Neutrophil (primary cell): ENCODE measurements around the gene RNF123.
A peak's percentile ranks its signal among the peaks of the same experiment; 100 is the strongest.

ENCODE experiments used
- H3K27ac ChIP-seq: fragments of 200-600 bp; sonication (generic); 2 replicates; pipeline ENCODE4 v1.5.1; 2016; ENCODE audit warnings: mild to moderate bottlenecking, moderate library complexity
- H3K27me3 ChIP-seq: fragments of 200-600 bp; sonication (generic); 2 replicates; pipeline ENCODE4 v1.6.0; 2016; ENCODE audit warnings: mild to moderate bottlenecking
- H3K36me3 ChIP-seq: fragments of 200-600 bp; sonication (generic); 2 replicates; pipeline ENCODE4 v1.5.1; 2017
- H3K4me1 ChIP-seq, 2 experiments: fragments of 200-600 bp in 1 of 2; sonication (generic) in 1 of 2; 1 replicate in 1 of 2; 2 replicates in 1 of 2; pipeline versions ENCODE4 v1.5.1 to v1.6.1; 2013 to 2016; ENCODE audit warnings: low read depth in 1 of 2, low read length in 1 of 2, mild to moderate bottlenecking in 1 of 2, moderate library complexity in 1 of 2; ENCODE audit not compliant: control insufficient read depth in 1 of 2, insufficient read depth in 1 of 2
- H3K4me3 ChIP-seq, 2 experiments: fragments of 200-600 bp in 1 of 2; sonication (generic) in 1 of 2; 1 replicate in 1 of 2; 2 replicates in 1 of 2; pipeline ENCODE4 v1.5.1; 2013 to 2016; ENCODE audit warnings: low read depth in 1 of 2, low read length in 1 of 2, mild to moderate bottlenecking in 1 of 2, moderate library complexity in 1 of 2
- H3K9me3 ChIP-seq: fragments of 200-600 bp; sonication (generic); 2 replicates; pipeline ENCODE4 v1.5.1; 2016
- TF ChIP-seq, protein P1 (sequence below): fragments of 200-600 bp; sonication (generic); IDR thresholded peaks from 2 replicates; pipeline ENCODE4 v1.5.1; 2016; ENCODE audit warnings: antibody characterized with exemption

The RNF123 gene

DNA sequence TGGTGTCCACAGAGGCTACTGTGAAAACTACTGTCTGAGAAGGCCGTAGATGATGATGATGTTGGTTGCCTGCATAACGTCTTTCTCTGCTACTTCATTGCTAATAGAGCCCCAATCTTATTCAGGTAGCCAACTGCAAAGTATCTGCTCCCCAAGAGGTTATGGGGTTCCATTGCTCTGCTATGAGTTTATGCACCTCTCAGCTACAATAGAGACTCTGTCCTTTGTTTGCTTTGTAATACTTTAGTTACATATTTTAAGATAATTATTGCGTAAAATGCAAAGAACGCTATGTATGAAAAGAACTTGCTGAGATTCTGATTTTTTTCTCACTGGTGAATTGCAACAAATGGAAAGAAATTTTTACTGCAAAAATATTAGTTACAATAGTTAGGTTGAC is 62.1 kb downstream of the RNF123 start:
- H3K36me3 ChIP-seq: peaks cover 36% of the 10 kb centered on the region
- TF ChIP-seq, protein P1, sequence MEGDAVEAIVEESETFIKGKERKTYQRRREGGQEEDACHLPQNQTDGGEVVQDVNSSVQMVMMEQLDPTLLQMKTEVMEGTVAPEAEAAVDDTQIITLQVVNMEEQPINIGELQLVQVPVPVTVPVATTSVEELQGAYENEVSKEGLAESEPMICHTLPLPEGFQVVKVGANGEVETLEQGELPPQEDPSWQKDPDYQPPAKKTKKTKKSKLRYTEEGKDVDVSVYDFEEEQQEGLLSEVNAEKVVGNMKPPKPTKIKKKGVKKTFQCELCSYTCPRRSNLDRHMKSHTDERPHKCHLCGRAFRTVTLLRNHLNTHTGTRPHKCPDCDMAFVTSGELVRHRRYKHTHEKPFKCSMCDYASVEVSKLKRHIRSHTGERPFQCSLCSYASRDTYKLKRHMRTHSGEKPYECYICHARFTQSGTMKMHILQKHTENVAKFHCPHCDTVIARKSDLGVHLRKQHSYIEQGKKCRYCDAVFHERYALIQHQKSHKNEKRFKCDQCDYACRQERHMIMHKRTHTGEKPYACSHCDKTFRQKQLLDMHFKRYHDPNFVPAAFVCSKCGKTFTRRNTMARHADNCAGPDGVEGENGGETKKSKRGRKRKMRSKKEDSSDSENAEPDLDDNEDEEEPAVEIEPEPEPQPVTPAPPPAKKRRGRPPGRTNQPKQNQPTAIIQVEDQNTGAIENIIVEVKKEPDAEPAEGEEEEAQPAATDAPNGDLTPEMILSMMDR: no peak
- H3K4me3 ChIP-seq: no peak overlapping the region
- H3K4me1 ChIP-seq: no peaks in the 10 kb centered on the region
- no peaks in the 10 kb centered on the region for H3K27me3 ChIP-seq
- H3K9me3 ChIP-seq: no peaks in the 10 kb centered on the region
- no peak overlapping the region for H3K27ac ChIP-seq

DNA sequence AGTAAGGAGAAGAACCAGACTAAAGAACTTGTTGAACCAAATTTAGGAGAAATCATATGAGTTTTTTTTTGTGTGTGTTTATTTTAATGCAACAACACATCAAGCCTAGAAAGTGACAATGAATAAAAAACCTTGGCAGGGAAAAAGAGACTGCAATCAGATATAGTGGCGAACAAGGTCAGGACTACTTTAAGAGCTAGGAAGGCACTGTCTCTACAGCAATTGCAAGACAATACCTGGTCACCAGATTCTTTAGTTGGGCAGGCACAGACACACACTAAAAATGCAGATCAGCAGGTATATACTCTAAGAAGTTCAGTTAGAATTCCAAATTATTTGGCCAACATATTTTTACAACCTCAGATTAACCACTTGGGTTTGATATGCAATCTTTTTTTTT is 65.2 kb downstream of the RNF123 start:
- Histone ChIP-seq H3K27ac (no peak overlapping the region), H3K27me3 (no peaks in the 10 kb centered on the region), H3K36me3 (peaks cover 8% of the 10 kb centered on the region), H3K4me3 (no peak overlapping the region), H3K4me1 (peaks cover 0 to 3% of the 10 kb centered on the region in 2 experiments), H3K9me3 (no peaks in the 10 kb centered on the region)
- TF ChIP-seq, protein P1: no peak

DNA sequence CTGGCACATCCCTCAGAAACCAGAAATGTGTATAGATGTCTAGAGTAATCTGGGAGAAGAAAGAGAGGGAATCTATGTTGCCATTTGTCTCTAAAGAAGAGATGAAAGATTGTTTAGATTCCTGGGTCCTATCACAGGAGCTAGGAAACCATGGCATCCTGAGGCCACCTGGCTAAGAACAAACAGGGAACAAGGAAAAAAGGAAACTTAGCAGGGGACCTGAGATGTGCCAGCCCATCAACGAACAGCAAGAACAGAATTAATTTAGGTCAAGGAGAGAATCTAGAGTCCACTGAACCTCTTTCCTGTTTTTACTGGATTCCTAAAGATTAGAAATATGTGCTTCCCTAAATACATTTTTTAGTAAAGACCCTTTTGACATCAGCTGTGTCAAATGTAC is 66.7 kb downstream of the RNF123 start:
- no peak overlapping the region for H3K27ac ChIP-seq
- peaks cover 0 to 3% of the 10 kb centered on the region in 2 experiments for H3K4me1 ChIP-seq
- no peaks in the 10 kb centered on the region for H3K9me3 ChIP-seq
- H3K27me3 ChIP-seq: no peaks in the 10 kb centered on the region
- TF ChIP-seq, protein P1: no peak
- no peak overlapping the region for H3K4me3 ChIP-seq
- peaks cover 2% of the 10 kb centered on the region for H3K36me3 ChIP-seq

DNA sequence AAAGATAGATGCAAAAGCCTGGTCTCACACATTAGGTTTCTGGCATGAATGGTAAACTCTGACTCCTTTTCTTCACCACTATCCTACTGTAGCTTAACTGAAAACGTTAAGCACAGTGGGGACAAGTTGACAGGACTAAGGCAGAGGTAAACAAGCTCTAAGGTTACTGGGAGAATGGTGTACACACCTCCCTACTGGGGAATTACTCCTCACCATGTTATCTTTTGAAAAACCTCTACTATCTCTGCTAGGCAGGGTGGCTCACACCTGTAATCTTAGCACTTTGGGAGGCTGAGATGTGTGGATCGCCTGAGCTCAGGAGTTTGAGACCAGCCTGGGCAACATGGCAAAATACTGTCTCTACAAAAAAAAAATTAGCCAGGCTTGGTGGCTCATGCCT is 67.8 kb downstream of the RNF123 start:
- H3K9me3 ChIP-seq: no peaks in the 10 kb centered on the region
- TF ChIP-seq, protein P1: no peak
- H3K4me1 ChIP-seq: peaks cover 4 to 11% of the 10 kb centered on the region in 2 experiments
- no peaks in the 10 kb centered on the region for H3K36me3 ChIP-seq
- H3K4me3 ChIP-seq: no peak overlapping the region
- peak overlapping the region; percentile 31 for H3K27ac ChIP-seq
- no peaks in the 10 kb centered on the region for H3K27me3 ChIP-seq

DNA sequence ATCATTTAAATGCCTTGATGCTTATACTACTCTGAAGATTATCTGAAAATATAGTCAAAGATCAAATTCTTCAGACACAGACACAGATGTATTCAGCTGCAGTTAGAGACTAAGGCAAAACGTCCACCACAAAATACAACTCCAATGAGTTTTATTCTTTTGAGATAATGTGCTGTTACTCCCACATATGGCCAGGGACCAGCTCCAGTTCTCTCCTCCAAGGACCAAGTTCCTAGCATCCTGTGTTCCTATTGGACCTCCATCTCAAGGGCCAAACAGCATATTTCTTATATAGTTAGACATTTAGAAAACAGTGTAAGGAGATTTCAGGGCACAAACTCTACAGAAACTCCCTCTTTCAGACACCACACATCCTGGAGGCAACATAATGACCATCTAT is 69.9 kb downstream of the RNF123 start:
- no peaks in the 10 kb centered on the region for H3K36me3 ChIP-seq
- H3K27me3 ChIP-seq: no peaks in the 10 kb centered on the region
- TF ChIP-seq, protein P1: no peak
- no peak overlapping the region for H3K4me3 ChIP-seq
- peaks cover 4 to 11% of the 10 kb centered on the region in 2 experiments for H3K4me1 ChIP-seq
- no peak overlapping the region for H3K27ac ChIP-seq
- H3K9me3 ChIP-seq: no peaks in the 10 kb centered on the region

DNA sequence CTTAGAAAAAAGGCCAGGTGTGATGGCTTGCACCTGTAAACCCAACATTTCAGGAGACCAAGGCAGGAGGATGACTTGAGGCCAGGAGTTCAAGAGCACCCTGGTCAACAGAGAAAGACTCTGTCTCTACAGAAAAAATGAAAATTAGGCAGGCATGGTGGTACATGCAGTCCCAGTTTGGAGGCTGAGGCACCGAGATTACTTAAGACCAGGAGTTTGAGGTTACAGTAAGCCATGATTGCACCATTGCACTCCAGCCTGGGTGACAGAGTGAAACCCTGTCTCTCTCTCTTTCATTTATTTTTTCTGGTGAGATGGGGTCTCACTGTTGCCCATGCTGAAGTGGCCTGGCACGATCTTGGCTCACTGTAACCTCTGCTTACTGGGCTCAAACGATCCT is 72.3 kb downstream of the RNF123 start:
- peak overlapping the region; percentile 7 for H3K27ac ChIP-seq
- H3K4me3 ChIP-seq: no peak overlapping the region
- H3K4me1 ChIP-seq: peaks cover 4 to 11% of the 10 kb centered on the region in 2 experiments
- TF ChIP-seq, protein P1: no peak
- H3K27me3 ChIP-seq: no peaks in the 10 kb centered on the region
- peaks cover 10% of the 10 kb centered on the region for H3K36me3 ChIP-seq
- H3K9me3 ChIP-seq: no peaks in the 10 kb centered on the region
